H9 (cell line): ENCODE data around the gene RPS15. TPM values are rescaled to one million over a fixed set of nuclear protein-coding genes. Genes with fewer than 3 reads are reported as not detected.
A peak's percentile ranks its signal among the peaks of the same experiment; 100 is the strongest.

Experiments
- DNase-seq: peaks from one replicate; pipeline ENCODE4 v3.0.0-alpha.2; 2017
- H2AFZ ChIP-seq: one replicate; pipeline ENCODE4 v1.6.1; 2013; ENCODE audit warnings: mild to moderate bottlenecking, low read length, control low read depth, moderate library complexity
- H2AK5ac ChIP-seq: 2 replicates; pipeline ENCODE4 v1.6.1; 2013; ENCODE audit warnings: low read length, control low read depth, mixed read lengths; ENCODE audit not compliant: insufficient read length
- H2BK120ac ChIP-seq: one replicate; pipeline ENCODE4 v1.6.1; 2013; ENCODE audit warnings: low read depth, mild to moderate bottlenecking, low read length, control low read depth, inconsistent platforms; ENCODE audit not compliant: poor library complexity, severe bottlenecking
- H2BK12ac ChIP-seq: 2 replicates; pipeline ENCODE4 v1.6.1; 2013; ENCODE audit warnings: low read length, control low read depth, mixed read lengths, low read depth; ENCODE audit not compliant: insufficient read length
- H2BK15ac ChIP-seq: 2 replicates; pipeline ENCODE4 v1.6.1; 2013; ENCODE audit warnings: low read depth, low read length, control low read depth
- H2BK20ac ChIP-seq: one replicate; pipeline ENCODE4 v1.6.1; 2013; ENCODE audit warnings: low read depth, mild to moderate bottlenecking, low read length, control low read depth, inconsistent platforms; ENCODE audit not compliant: poor library complexity, severe bottlenecking
- H2BK5ac ChIP-seq: 2 replicates; pipeline ENCODE4 v1.6.1; 2013; ENCODE audit warnings: low read length, control low read depth, mixed read lengths; ENCODE audit not compliant: insufficient read length
- H3K14ac ChIP-seq: 2 replicates; pipeline ENCODE4 v1.6.1; 2013; ENCODE audit warnings: low read length, control low read depth; ENCODE audit not compliant: insufficient read depth
- H3K18ac ChIP-seq: 2 replicates; pipeline ENCODE4 v1.6.1; 2013; ENCODE audit warnings: low read depth, mild to moderate bottlenecking, mixed read lengths, low read length, control low read depth; ENCODE audit not compliant: insufficient read length
- H3K23ac ChIP-seq: 2 replicates; pipeline ENCODE4 v1.6.1; 2013; ENCODE audit warnings: low read length, control low read depth, mixed read lengths, low read depth; ENCODE audit not compliant: insufficient read length
- H3K23me2 ChIP-seq: 2 replicates; pipeline ENCODE4 v1.6.1; 2013; ENCODE audit warnings: low read depth, mild to moderate bottlenecking, mixed read lengths, low read length, control low read depth; ENCODE audit not compliant: insufficient read length, poor library complexity, severe bottlenecking
- H3K27ac ChIP-seq: 2 replicates; pipeline ENCODE4 v1.5.1; 2013; ENCODE audit warnings: low read length, control low read depth, mixed read lengths, low read depth; ENCODE audit not compliant: insufficient read length
- H3K27me3 ChIP-seq: 2 replicates; pipeline ENCODE4 v1.6.1; 2013; ENCODE audit warnings: low read length, control low read depth, inconsistent platforms; ENCODE audit not compliant: insufficient read depth
- H3K4ac ChIP-seq: 2 replicates; pipeline ENCODE4 v1.6.1; 2013; ENCODE audit warnings: low read depth, mild to moderate bottlenecking, control low read depth, inconsistent platforms, low read length, moderate library complexity
- H3K4me1 ChIP-seq: 2 replicates; pipeline ENCODE4 v1.6.1; 2013; ENCODE audit warnings: low read length, control low read depth, inconsistent platforms; ENCODE audit not compliant: insufficient read depth
- H3K4me2 ChIP-seq: 2 replicates; pipeline ENCODE4 v1.6.1; 2013; ENCODE audit warnings: low read length, control low read depth, mixed read lengths; ENCODE audit not compliant: insufficient read length, insufficient read depth
- H3K56ac ChIP-seq: 2 replicates; pipeline ENCODE4 v1.6.1; 2013; ENCODE audit warnings: low read depth, mild to moderate bottlenecking, mixed read lengths, low read length, control low read depth; ENCODE audit not compliant: insufficient read length
- H3K79me1 ChIP-seq: 2 replicates; pipeline ENCODE4 v1.6.1; 2013; ENCODE audit warnings: low read depth, mild to moderate bottlenecking, moderate library complexity, low read length, control low read depth, inconsistent platforms; ENCODE audit not compliant: insufficient read depth, poor library complexity, severe bottlenecking
- H3K79me2 ChIP-seq: 2 replicates; pipeline ENCODE4 v1.6.1; 2013; ENCODE audit warnings: low read length, control low read depth, inconsistent platforms; ENCODE audit not compliant: insufficient read depth
- H3K9ac ChIP-seq: 2 replicates; pipeline ENCODE4 v1.6.1; 2013; ENCODE audit warnings: low read length, control low read depth, mixed read lengths; ENCODE audit not compliant: insufficient read length; ENCODE audit errors: extremely low read depth
- H3K9me3 ChIP-seq: one replicate; pipeline ENCODE4 v1.6.1; 2013; ENCODE audit warnings: low read depth, low read length, inconsistent platforms; ENCODE audit not compliant: control insufficient read depth
- H3T11ph ChIP-seq: one replicate; pipeline ENCODE4 v1.6.1; 2013; ENCODE audit warnings: mild to moderate bottlenecking, low read length, control low read depth, inconsistent platforms
- H4K20me1 ChIP-seq: one replicate; pipeline ENCODE4 v1.6.1; 2013; ENCODE audit not compliant: control insufficient read depth, insufficient read length, insufficient read depth
- H4K5ac ChIP-seq: 2 replicates; pipeline ENCODE4 v1.6.1; 2013; ENCODE audit warnings: low read depth, mild to moderate bottlenecking, mixed read lengths, low read length, control low read depth; ENCODE audit not compliant: insufficient read length
- H4K8ac ChIP-seq: replicated peaks from 2 replicates; pipeline ENCODE4 v1.6.1; 2013; ENCODE audit warnings: low read length, control low read depth, mixed read lengths, low read depth; ENCODE audit not compliant: insufficient read length
- H4K91ac ChIP-seq: 2 replicates; pipeline ENCODE4 v1.6.1; 2013; ENCODE audit warnings: low read depth, mild to moderate bottlenecking, moderate library complexity, mixed read lengths, low read length, control low read depth; ENCODE audit not compliant: insufficient read length
- H3K27ac Mint-ChIP-seq, 3 experiments: 2 replicates in 2 of 3; 3 replicates in 1 of 3; pipeline ENCODE4 v1.8.0; 2020 to 2021; ENCODE audit warnings: mixed read lengths in 3 of 3, mild to moderate bottlenecking in 1 of 3, moderate library complexity in 1 of 3
- H3K27me3 Mint-ChIP-seq: 2 replicates; pipeline ENCODE4 v1.8.0; 2021; ENCODE audit warnings: low read depth, mild to moderate bottlenecking, moderate library complexity, mixed read lengths
- H3K36me3 Mint-ChIP-seq, 3 experiments: 2 replicates in 2 of 3; 3 replicates in 1 of 3; pipeline ENCODE4 v1.8.0; 2020 to 2021; ENCODE audit warnings: low read depth in 3 of 3, mixed read lengths in 3 of 3; ENCODE audit not compliant: insufficient read depth in 1 of 3
- H3K4me1 Mint-ChIP-seq, 2 experiments: 2 replicates each; pipeline ENCODE4 v1.8.0; 2020; ENCODE audit warnings: mixed read lengths in 2 of 2
- H3K4me3 Mint-ChIP-seq, 2 experiments: 2 replicates in 1 of 2; 3 replicates in 1 of 2; pipeline ENCODE4 v1.8.0; 2020 to 2021; ENCODE audit warnings: mild to moderate bottlenecking in 2 of 2, mixed read lengths in 2 of 2, moderate library complexity in 1 of 2
- H3K9me3 Mint-ChIP-seq, 2 experiments: 2 replicates in 1 of 2; 3 replicates in 1 of 2; pipeline ENCODE4 v1.8.0; 2020; ENCODE audit warnings: mild to moderate bottlenecking in 2 of 2, mixed read lengths in 2 of 2, moderate library complexity in 1 of 2
- CTCF ChIP-seq: fragments of 200-600 bp; sonication (generic); conservative IDR thresholded peaks from 3 replicates; pipeline ENCODE4 v1.8.0; 2021; ENCODE audit warnings: antibody characterized with exemption, mild to moderate bottlenecking
- WGBS: extraction: QIAGEN DNeasy Blood & Tissue Kit; methylation state at CpG from one replicate; pipeline ENCODE4 v1.1.7; 2013; ENCODE audit warnings: missing lambda C conversion rate, low lambda C conversion rate, mixed read lengths; ENCODE audit not compliant: insufficient read length; ENCODE audit errors: extremely low coverage; 5-methylcytosine and 5-hydroxymethylcytosine counted together
- total RNA-seq: library from RNA; stranded (reverse); gene quantifications from 2 replicates; pipeline ENCODE4 v1.2.1, GENCODE V29; 2021

The RPS15 gene
- total RNA-seq, 1 experiment from 2014 or later, result 1,628 TPM

- H4K91ac ChIP-seq, result no peak overlapping the region
These were observed 8.4 kb upstream of the RPS15 start for GRCh38 chr19:1429750-1430149.

More at GRCh38 chr19:1429750-1430149, 8.4 kb upstream of the RPS15 start:
- no peak overlapping the region for H2BK120ac ChIP-seq
- H2AFZ ChIP-seq, result no peak overlapping the region
- no peaks in the 10 kb centered on the region for H3K23me2 ChIP-seq
- no peak overlapping the region for H3K56ac ChIP-seq
- H2BK20ac ChIP-seq, result no peak overlapping the region
- no peaks in the 10 kb centered on the region for H3K9me3 ChIP-seq
- H3K27ac ChIP-seq, result no peak overlapping the region
- H2BK12ac ChIP-seq, result no peak overlapping the region
- no peaks in the 10 kb centered on the region for H3K79me2 ChIP-seq
- H4K5ac ChIP-seq, result no peak overlapping the region
- no peaks in the 10 kb centered on the region for H3K9me3 Mint-ChIP-seq
- no peaks in the 10 kb centered on the region for H3K4me1 ChIP-seq
- no peak overlapping the region for H3K9ac ChIP-seq
- no peak overlapping the region; the same call in 1 of the 2 replicates for H3K14ac ChIP-seq
- no peaks in the 10 kb centered on the region for H3K27me3 Mint-ChIP-seq
- H3K36me3 Mint-ChIP-seq, result peaks cover 15 to 68% (median 50%) of the 10 kb centered on the region in 3 experiments; a peak in 6 of 7 replicates
- 0 out of 7 replicates have a peak overlapping the region, but pooled peaks of 1 of the 3 experiments have one; percentile 40 for H3K27ac Mint-ChIP-seq
- no peak for DNase-seq
- no peak overlapping the region for H3K4ac ChIP-seq
- no peak overlapping the region for H3K18ac ChIP-seq
- no peaks in the 10 kb centered on the region for H4K20me1 ChIP-seq
- TF ChIP-seq CTCF, result no peak
- H3K4me2 ChIP-seq, result no peak overlapping the region
- no peak overlapping the region for H3T11ph ChIP-seq
- H3K27me3 ChIP-seq, result no peaks in the 10 kb centered on the region
- no peak overlapping the region for H3K23ac ChIP-seq
- no CpG with 5 or more reads among the region's 14 CpGs for WGBS
- H3K79me1 ChIP-seq, result no peaks in the 10 kb centered on the region
- no peaks in the 10 kb centered on the region for H3K4me1 Mint-ChIP-seq
- no peak overlapping the region for H3K4me3 Mint-ChIP-seq
- no peak overlapping the region for H4K8ac ChIP-seq
- no peak overlapping the region for H2BK15ac ChIP-seq
- H2AK5ac ChIP-seq, result no peak overlapping the region
- H2BK5ac ChIP-seq, result no peak overlapping the region
